A673 (cell line): ENCODE data around the gene NACC2.

Experiments used
- EZH2 ChIP-seq: fragments of 200-600 bp; sonication (generic); IDR thresholded peaks from 2 replicates; pipeline ENCODE4 v1.6.1; 2017; ENCODE audit warnings: borderline replicate concordance, low read depth, mild to moderate bottlenecking, mixed read lengths, antibody characterized with exemption, low read length; ENCODE audit not compliant: poor library complexity, severe bottlenecking
- TF ChIP-seq, protein P1 (sequence below): fragments of 300-800, 200-600 bp; sonication (generic); conservative IDR thresholded peaks from 2 replicates; pipeline ENCODE4 v1.5.1; 2017; ENCODE audit warnings: low read depth, mild to moderate bottlenecking, antibody characterized with exemption, low read length, moderate library complexity, mixed read lengths

DNA sequence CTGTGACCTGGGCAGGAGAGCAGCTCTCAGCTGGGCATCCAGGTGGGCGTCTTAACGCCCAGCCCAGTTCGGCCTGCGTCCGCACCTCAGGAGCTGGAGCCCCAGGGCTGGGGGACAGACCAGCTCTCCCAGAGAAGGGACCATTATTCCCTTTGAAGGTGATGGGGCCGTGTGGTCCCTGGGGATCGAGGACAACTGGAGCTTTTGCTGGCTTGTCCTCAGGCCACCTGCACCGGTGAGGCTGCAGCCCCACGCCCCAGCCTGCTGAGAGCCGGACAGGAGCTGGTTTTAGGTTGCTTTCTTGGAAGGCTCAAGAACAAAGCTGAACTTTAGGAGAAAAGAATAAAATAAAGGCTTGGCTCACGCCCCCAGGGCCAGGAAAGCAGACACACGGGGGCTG lies 40.9 kb downstream of the NACC2 start:
- TF ChIP-seq, protein P1, sequence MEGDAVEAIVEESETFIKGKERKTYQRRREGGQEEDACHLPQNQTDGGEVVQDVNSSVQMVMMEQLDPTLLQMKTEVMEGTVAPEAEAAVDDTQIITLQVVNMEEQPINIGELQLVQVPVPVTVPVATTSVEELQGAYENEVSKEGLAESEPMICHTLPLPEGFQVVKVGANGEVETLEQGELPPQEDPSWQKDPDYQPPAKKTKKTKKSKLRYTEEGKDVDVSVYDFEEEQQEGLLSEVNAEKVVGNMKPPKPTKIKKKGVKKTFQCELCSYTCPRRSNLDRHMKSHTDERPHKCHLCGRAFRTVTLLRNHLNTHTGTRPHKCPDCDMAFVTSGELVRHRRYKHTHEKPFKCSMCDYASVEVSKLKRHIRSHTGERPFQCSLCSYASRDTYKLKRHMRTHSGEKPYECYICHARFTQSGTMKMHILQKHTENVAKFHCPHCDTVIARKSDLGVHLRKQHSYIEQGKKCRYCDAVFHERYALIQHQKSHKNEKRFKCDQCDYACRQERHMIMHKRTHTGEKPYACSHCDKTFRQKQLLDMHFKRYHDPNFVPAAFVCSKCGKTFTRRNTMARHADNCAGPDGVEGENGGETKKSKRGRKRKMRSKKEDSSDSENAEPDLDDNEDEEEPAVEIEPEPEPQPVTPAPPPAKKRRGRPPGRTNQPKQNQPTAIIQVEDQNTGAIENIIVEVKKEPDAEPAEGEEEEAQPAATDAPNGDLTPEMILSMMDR: no peak
- no peak for TF ChIP-seq EZH2
